Colonic mucosa (tissue), 4 donors: ENCODE data around the gene BASP1. TPM values are rescaled to one million over a fixed set of nuclear protein-coding genes. Genes with fewer than 3 reads are reported as not detected.
"Not testable (repeated sequence)": the region's sequence is repeated elsewhere in the genome, so short reads cannot be mapped to it uniquely, and the experiment has no call there.

ENCODE experiments used
- DNase-seq: peaks from one replicate; pipeline ENCODE4 v3.0.0-alpha.2; 2020
- H3K27ac ChIP-seq: fragments of 200-600 bp; one replicate; pipeline ENCODE4 v1.8.0; 2021
- H3K27me3 ChIP-seq: fragments of 200-600 bp; one replicate; pipeline ENCODE4 v1.8.0; 2021
- H3K36me3 ChIP-seq: fragments of 200-600 bp; one replicate; pipeline ENCODE4 v1.8.0; 2021
- H3K4me1 ChIP-seq: fragments of 200-600 bp; one replicate; pipeline ENCODE4 v1.8.0; 2021; ENCODE audit warnings: mild to moderate bottlenecking
- H3K4me3 ChIP-seq: fragments of 200-600 bp; one replicate; pipeline ENCODE4 v1.8.0; 2021
- H3K9ac ChIP-seq, 2 donors: one replicate each; pipeline ENCODE4 v1.7.0; 2013; ENCODE audit warnings: control low read depth in 2 of 2, low read depth in 2 of 2, low read length in 2 of 2
- H3K9me3 ChIP-seq: fragments of 200-600 bp; one replicate; pipeline ENCODE4 v1.8.0; 2021
- intact Hi-C: fragments of 100-400 bp; cut with DNase I; formaldehyde crosslinking; loops from one replicate; pipeline ENCODE4 v1.14.1; 2022
- total RNA-seq, 2 donors: library from RNA; stranded (reverse); fragmentation: NEBNext Ultra II Directional in 1 of 2; extraction: Animal tissue kit (Norgen Biotek cat#: 25700) in 1 of 2; gene quantifications; one replicate each; pipeline ENCODE4 v1.2.1, GENCODE V29; 2021
- TF ChIP-seq, protein P1 (sequence below): fragments of 200-600 bp; IDR thresholded peaks from one replicate; pipeline ENCODE4 v1.8.0; 2022; ENCODE audit warnings: antibody characterized with exemption, mild to moderate bottlenecking
- donor health status: healthy.
- donor health status: DM: no; HTN: no; CAD: no.
- donor health status: DM: no; HTN: no; CAD: no.

BASP1 gene
- total RNA-seq, 2 donors from 2014 or later: 4.2 to 5.5 TPM

DNA sequence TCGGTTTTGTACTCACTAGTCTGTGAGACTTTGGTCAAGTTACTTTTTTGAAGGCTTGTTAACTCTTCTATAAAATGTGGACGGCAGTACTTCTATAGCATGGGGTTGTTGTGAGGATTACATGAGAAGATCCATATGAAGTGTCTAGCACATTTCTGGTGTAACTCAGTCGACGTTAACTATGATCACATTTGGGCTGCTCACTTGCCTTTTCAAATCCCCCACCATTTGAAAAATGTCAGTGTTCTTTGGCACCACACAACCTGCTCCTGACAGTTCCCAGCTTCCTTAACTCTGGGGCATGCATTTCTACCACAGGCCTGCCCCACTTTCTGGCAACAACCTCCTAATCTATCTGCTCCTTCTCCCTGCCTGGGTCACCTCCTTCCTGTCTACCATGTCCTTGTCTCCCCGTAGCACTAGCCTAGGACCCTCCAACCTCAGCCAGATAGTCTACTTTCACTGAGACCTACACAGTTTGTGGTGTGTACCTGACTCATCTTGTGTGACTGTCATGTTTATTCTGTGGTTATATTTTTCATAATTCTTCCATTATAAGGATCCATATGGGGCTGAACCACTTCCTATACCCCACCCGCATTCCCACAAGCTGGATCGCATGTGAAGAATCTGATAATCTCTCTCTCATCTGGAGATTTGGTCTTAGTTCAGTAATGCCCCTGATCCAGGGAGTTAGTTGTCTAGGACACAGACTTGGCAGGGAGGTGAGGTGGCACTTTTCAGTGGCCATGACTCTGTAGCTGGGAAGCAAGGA, 30.2 kb upstream of the BASP1 start:
- H3K36me3 ChIP-seq: no peaks in the 10 kb centered on the region
- no peaks in the 10 kb centered on the region for H3K9me3 ChIP-seq
- no peak for DNase-seq
- intact Hi-C loops: loop anchor here (5.0 kb wide), 1 partner anchor 250 kb away; the partner anchor contains the start of gene MYO10
- H3K27ac ChIP-seq: no peak overlapping the region
- H3K27me3 ChIP-seq: no peaks in the 10 kb centered on the region
- H3K9ac ChIP-seq: no peak overlapping the region
- no peaks in the 10 kb centered on the region for H3K4me1 ChIP-seq
- H3K4me3 ChIP-seq: no peak overlapping the region
- TF ChIP-seq, protein P1, sequence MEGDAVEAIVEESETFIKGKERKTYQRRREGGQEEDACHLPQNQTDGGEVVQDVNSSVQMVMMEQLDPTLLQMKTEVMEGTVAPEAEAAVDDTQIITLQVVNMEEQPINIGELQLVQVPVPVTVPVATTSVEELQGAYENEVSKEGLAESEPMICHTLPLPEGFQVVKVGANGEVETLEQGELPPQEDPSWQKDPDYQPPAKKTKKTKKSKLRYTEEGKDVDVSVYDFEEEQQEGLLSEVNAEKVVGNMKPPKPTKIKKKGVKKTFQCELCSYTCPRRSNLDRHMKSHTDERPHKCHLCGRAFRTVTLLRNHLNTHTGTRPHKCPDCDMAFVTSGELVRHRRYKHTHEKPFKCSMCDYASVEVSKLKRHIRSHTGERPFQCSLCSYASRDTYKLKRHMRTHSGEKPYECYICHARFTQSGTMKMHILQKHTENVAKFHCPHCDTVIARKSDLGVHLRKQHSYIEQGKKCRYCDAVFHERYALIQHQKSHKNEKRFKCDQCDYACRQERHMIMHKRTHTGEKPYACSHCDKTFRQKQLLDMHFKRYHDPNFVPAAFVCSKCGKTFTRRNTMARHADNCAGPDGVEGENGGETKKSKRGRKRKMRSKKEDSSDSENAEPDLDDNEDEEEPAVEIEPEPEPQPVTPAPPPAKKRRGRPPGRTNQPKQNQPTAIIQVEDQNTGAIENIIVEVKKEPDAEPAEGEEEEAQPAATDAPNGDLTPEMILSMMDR: no peak

DNA sequence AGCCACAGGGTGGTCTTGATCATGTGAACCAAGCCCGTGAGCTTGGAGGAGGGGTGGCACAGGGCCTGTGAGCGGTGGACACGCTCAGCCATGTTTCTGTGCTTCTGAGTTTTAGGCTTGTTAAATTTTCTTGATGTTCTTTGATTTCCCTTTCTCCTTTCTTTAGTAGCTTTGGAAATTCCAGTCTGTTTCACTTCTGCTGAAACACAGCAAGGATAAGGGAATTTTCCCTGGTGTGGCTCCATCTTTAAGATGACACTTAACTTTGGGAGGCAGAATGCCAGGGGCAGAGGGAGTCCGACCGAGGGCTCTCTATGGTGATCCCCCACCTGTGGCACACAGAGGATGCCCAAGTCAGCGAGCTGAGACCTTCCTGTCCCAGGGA, 29.7 kb upstream of the BASP1 start:
- Histone ChIP-seq H3K9me3 (no peaks in the 10 kb centered on the region), H3K9ac (no peak overlapping the region), H3K4me1 (no peaks in the 10 kb centered on the region), H3K27me3 (no peaks in the 10 kb centered on the region), H3K27ac (no peak overlapping the region), H3K36me3 (no peaks in the 10 kb centered on the region), H3K4me3 (no peak overlapping the region)
- DNase-seq: no peak
- intact Hi-C loops: loop anchor here (5.0 kb wide), 1 partner anchor 250 kb away; the partner anchor contains the start of gene MYO10
- TF ChIP-seq, protein P1: no peak

DNA sequence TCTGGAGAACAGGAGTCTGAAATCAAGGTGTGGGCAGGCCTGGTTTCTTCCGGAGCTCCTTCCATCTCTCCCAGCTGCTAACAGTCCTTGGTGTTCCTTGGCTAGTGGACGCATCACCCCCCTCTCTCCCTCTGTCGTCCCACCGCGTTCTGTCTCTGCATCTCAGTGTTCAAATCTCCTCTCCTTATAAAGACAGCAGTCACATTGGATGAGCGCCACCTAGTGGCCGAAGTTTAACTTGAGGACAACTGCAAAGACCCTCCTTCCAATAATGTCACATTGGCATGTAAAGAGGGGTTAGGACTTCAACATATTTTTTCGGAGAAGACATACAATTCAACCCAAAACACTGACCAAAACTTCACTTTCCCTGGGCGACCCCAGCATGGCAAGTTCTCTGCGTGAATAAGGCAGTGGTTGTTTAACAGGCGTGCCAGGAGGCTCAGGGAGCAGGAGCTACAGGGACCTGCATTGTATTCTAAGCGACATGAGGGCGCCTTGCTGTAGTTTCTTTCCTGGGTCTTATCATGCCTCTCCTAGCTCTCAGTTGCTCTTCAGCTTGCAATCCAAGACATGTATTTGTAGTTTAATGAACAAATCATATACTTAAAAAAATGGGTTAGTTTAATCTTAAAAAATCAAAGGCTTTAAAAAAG, 27.9 kb upstream of the BASP1 start:
- Histone ChIP-seq H3K27ac (no peak overlapping the region), H3K27me3 (no peaks in the 10 kb centered on the region), H3K9me3 (no peaks in the 10 kb centered on the region), H3K36me3 (no peaks in the 10 kb centered on the region), H3K9ac (no peak overlapping the region), H3K4me1 (no peaks in the 10 kb centered on the region), H3K4me3 (no peak overlapping the region)
- TF ChIP-seq, protein P1: peak; percentile 88
- intact Hi-C loops: loop anchor here (2.0 to 5.0 kb wide), 2 partner anchors 252 to 399 kb away; partner anchors contain the start of gene MYO10
- peak; percentile 90 for DNase-seq

DNA sequence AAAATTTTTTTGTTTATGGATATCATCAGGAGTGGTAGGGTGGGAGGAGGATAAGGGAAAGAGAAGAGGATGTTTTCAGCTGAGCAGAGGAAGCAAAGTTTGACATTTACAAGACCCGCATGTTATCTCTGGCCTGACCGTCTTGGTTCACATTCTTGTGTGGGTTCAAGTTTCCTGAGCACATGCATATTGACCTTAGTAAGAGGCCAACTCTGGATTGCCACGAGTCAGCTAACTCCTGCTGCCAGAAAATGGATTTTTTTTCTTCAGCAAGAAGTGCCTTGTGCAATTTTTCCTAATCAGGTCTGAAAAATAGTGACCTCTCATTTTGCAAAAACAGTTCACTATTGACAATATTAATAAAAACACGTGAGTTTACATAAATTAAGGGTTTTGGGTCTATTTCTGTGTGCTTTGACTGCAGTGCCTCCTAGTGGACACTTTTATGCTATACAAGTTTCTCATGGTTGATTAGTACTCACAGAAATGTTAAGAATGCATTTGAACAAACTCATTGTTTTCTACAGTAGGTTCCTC, 27.1 kb upstream of the BASP1 start:
- no peaks in the 10 kb centered on the region for H3K27me3 ChIP-seq
- H3K4me1 ChIP-seq: no peaks in the 10 kb centered on the region
- H3K4me3 ChIP-seq: no peak overlapping the region
- no peak overlapping the region for H3K27ac ChIP-seq
- no peak overlapping the region for H3K9ac ChIP-seq
- no peaks in the 10 kb centered on the region for H3K36me3 ChIP-seq
- no peaks in the 10 kb centered on the region for H3K9me3 ChIP-seq
- peak; percentile 49 for DNase-seq
- intact Hi-C loops: loop anchor here (2.0 kb wide), 1 partner anchor 400 kb away; no protein-coding TSS in a partner anchor
- TF ChIP-seq, protein P1: peak; percentile 79

DNA sequence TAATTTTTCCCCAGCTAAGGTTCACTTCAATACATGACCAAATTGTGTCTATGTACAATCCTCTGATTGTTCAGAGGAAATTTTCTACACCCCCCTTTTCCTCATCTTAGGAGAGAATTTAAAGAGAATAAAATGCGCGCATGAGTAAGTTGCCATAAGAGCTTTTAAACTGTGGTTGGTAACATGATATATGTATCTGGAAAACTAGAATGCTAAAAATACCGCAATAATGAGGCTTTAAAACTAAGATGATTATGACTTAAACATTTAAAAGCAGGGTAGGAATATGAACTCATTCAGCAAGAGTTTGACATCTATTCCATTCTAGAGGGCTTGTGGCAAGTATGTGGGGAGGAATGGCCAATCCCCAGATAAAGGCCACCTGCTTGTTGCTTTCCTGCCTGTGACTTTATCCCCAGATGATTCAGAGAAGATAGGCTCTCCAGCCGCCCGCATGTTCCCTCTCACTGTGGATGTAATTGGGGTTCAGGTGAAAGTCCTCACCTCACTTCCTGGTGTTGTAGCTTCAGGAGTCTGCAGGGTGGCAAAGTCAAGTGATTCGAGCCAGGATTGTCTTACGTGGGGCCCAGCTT, 26.5 kb upstream of the BASP1 start:
- Histone ChIP-seq H3K4me3 (no peak overlapping the region), H3K9ac (no peak overlapping the region), H3K27ac (no peak overlapping the region), H3K4me1 (no peaks in the 10 kb centered on the region), H3K9me3 (no peaks in the 10 kb centered on the region), H3K36me3 (no peaks in the 10 kb centered on the region), H3K27me3 (no peaks in the 10 kb centered on the region)
- intact Hi-C loops: loop anchor here (2.0 kb wide), 1 partner anchor 400 kb away; no protein-coding TSS in a partner anchor
- TF ChIP-seq, protein P1: no peak
- no peak for DNase-seq

DNA sequence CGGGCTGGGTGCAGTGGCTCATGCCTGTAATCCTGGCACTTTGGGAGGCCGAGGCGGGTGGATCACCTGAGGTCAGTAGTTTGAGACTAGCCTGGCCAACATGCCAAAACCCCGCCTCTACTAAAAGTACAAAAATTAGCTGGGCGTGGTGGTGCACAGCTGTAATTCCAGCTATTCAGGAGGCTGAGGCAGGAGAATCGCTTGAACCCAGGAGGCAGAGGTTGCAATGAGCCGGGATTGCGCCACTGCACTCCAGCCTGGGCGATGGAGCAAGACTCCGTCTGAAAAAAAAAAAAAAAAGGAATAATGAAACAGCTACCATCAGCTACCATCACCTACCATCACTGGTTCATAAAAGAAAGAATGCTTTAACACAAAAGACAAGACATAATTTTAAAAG, 25.9 kb upstream of the BASP1 start:
- H3K27me3 ChIP-seq, H3K27ac ChIP-seq, DNase-seq, H3K4me3 ChIP-seq, H3K9me3 ChIP-seq, H3K4me1 ChIP-seq, H3K36me3 ChIP-seq, H3K9ac ChIP-seq: not testable (repeated sequence)
- intact Hi-C loops: loop anchor here (2.0 kb wide), 1 partner anchor 401 kb away; no protein-coding TSS in a partner anchor
